Activated naive CD8-positive, alpha-beta T cell treated with anti-CD3 and anti-CD28 coated beads, Interleukin-2, amount 10 ng/mL, durations not matched to agents 7 days and 5 days (primary cell): Measurements from ENCODE around the gene KRT2. TPM values are rescaled to one million over a fixed set of nuclear protein-coding genes. Genes with fewer than 3 reads are reported as not detected.

ENCODE experiments used
- ATAC-seq: fragments of 150-1000 bp; cut with Tn5 transposase; one replicate; pipeline ENCODE4 v1.10.0; 2021; ENCODE audit warnings: low read depth, moderate library complexity
- POLR2A ChIA-PET: fragments of 350-600 bp; sonication (Branson Sonifier 250); formaldehyde crosslinking; loops from one replicate; lab custom pipeline; 2021; ENCODE audit warnings: antibody characterized with exemption; lab: Charles Lee
- DNase-seq: peaks from one replicate; pipeline ENCODE4 v3.0.0; 2021
- H3K27ac Mint-ChIP-seq: one replicate; pipeline ENCODE4 v1.8.0; 2022; ENCODE audit warnings: mild to moderate bottlenecking, mixed read lengths
- H3K27me3 Mint-ChIP-seq: one replicate; pipeline ENCODE4 v1.8.0; 2022; ENCODE audit warnings: mild to moderate bottlenecking, moderate library complexity, mixed read lengths
- H3K36me3 Mint-ChIP-seq: one replicate; pipeline ENCODE4 v1.8.0; 2021; ENCODE audit warnings: mild to moderate bottlenecking, mixed read lengths
- H3K4me1 Mint-ChIP-seq: one replicate; pipeline ENCODE4 v1.8.0; 2021; ENCODE audit warnings: mixed read lengths
- H3K4me3 Mint-ChIP-seq: one replicate; pipeline ENCODE4 v1.8.0; 2022; ENCODE audit warnings: mild to moderate bottlenecking, moderate library complexity, mixed read lengths
- H3K9me3 Mint-ChIP-seq: one replicate; pipeline ENCODE4 v1.8.0; 2021; ENCODE audit warnings: mixed read lengths
- total RNA-seq, 2 experiments: library from RNA; stranded (reverse); gene quantifications; one replicate each; pipeline ENCODE4 v1.2.3, GENCODE V29; 2021

Gene KRT2
- total RNA-seq, 2 experiments from 2014 or later = not detected

- Mint-ChIP-seq H3K36me3 (no peaks in the 10 kb centered on the region), H3K9me3 (no peaks in the 10 kb centered on the region), H3K27me3 (peaks cover 4% of the 10 kb centered on the region), H3K4me3 (no peak overlapping the region), H3K4me1 (peaks cover 27% of the 10 kb centered on the region), H3K27ac (no peak overlapping the region)
- ATAC-seq = no peak
- POLR2A ChIA-PET = no interaction called here
- no peak for DNase-seq
These were observed 14.7 kb downstream of the KRT2 start for GRCh38 chr12:52637299-52637698.

DNA sequence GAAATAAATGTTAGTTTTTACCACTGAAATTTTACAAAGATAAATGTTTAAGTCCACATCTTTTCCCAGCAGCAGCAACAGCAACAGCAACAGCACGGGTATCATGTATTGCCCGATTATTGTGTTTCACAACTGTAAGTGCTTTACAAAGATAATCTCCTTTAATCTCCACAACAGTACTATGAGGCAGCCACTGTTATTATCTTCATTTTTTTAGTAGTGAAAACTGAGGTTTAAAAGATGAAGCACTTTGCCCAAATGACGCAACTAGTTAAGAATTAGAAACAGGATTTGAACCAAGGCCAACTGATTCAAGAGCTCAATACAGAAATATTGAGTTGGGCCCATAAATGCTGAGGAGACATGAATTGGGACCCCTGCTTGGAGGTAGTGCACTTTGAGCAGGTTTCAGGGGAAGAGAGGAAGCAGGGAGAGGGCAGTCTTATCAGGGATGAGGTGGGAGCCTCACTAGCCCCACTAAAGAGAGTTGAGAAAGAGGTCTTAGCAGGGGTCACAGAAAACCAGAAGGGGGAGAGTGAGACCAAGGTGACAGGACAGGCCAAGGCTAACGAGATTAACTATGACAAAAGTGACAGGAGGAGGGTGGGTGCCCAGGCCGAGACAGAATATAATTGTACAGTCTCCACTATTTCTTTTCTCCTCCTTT is 15.3 kb downstream of the KRT2 start:
- Mint-ChIP-seq H3K9me3 (no peaks in the 10 kb centered on the region), H3K4me1 (peaks cover 31% of the 10 kb centered on the region), H3K27ac (peak overlapping the region; percentile 28), H3K27me3 (peaks cover 4% of the 10 kb centered on the region), H3K36me3 (no peaks in the 10 kb centered on the region), H3K4me3 (no peak overlapping the region)
- ATAC-seq = no peak
- no peak for DNase-seq
- POLR2A ChIA-PET = no interaction called here

GRCh38 chr12:52636189-52636588 is 15.8 kb downstream of the KRT2 start:
- ATAC-seq = peak; percentile 35

DNA sequence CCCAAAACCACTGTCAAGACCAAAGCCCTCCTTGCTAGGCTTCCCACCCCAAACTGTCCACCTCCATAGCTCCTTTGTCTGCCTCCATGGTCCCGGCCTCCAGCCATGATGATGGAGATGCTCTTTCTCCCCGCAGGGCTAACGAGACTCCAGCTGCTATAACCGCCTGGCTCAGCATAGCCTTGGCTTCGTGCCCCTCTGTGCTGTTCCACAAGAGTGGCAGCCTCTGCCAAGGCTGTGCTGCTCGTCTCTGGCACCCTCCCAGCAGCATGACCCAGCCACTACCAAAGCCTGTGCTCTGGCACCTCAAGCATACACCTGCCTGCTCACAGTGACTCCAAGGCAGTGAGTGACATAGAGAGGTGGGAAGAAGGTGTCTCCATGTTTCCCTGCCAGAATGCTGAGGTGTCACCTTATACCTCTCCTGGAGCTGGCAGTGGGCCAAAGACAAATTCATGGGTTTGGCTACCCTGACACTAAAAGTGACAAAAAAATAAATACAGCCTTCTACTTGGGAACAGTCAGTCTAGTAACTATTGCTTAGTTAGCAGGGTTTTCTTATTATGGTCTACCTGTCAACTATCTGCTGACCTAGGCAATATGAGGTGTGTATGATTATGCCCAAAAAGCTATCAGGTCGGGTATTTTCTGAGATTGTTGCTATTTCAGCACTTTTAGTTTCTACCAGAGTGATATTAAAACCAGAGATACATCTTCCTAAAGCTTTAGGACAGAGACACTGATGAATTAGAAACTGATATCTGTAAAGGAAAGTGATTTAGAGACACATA is 17.6 kb downstream of the KRT2 start:
- POLR2A ChIA-PET = interaction anchor here (2.4 kb wide), 1 partner anchor 11 kb away, joined by 10 read pairs; no protein-coding TSS in a partner anchor
- H3K4me3 Mint-ChIP-seq = no peak overlapping the region
- no peaks in the 10 kb centered on the region for H3K9me3 Mint-ChIP-seq
- no peak for ATAC-seq
- DNase-seq = peak; percentile 24
- peaks cover 4% of the 10 kb centered on the region for H3K27me3 Mint-ChIP-seq
- H3K27ac Mint-ChIP-seq = peak overlapping the region; percentile 58
- peaks cover 43% of the 10 kb centered on the region for H3K4me1 Mint-ChIP-seq
- no peaks in the 10 kb centered on the region for H3K36me3 Mint-ChIP-seq

More at GRCh38 chr12:52636189-52636588, 15.8 kb downstream of the KRT2 start:
- Mint-ChIP-seq H3K27me3 (peaks cover 4% of the 10 kb centered on the region), H3K36me3 (no peaks in the 10 kb centered on the region), H3K27ac (peak overlapping the region; percentile 22), H3K4me1 (peaks cover 32% of the 10 kb centered on the region), H3K4me3 (no peak overlapping the region), H3K9me3 (no peaks in the 10 kb centered on the region)
- POLR2A ChIA-PET = interaction anchor here (1.2 to 2.4 kb wide), 2 partner anchors 9 to 26 kb away, joined by 3 to 10 read pairs; no protein-coding TSS in a partner anchor
- DNase-seq = peak; percentile 28

DNA sequence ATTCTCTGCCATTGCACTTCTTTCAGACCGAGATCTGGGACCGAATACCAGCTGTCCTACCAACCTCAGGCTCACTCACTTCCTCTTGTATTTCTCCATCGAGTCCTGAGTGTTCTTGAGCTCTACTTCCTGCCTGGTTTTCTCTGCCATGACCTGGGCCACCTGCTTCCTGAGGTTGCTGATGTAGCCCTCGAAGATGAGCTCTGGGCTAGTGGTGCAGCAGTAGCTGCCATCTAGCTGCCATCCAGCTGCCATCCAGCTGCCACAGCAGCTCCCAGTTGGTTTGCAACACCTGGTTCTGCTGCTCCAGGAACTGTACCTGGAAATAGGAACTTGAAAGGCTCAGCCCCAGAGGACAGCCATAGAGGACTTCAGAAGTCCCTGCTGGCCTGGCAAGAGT is 18.6 kb downstream of the KRT2 start:
- Mint-ChIP-seq H3K27ac (peak overlapping the region; percentile 79), H3K4me3 (peak overlapping the region; percentile 55), H3K36me3 (no peaks in the 10 kb centered on the region), H3K27me3 (peaks cover 4% of the 10 kb centered on the region), H3K4me1 (peaks cover 43% of the 10 kb centered on the region), H3K9me3 (no peaks in the 10 kb centered on the region)
- POLR2A ChIA-PET = interaction anchor here (0.7 to 1.3 kb wide), 5 partner anchors 8 to 275 kb away, joined by 3 to 5 read pairs (median 3); no protein-coding TSS in a partner anchor
- DNase-seq (peak; percentile 40), ATAC-seq (peak; percentile 84)

GRCh38 chr12:52632656-52633055 is 19.4 kb downstream of the KRT2 start:
- Mint-ChIP-seq H3K36me3 (no peaks in the 10 kb centered on the region), H3K27ac (no peak overlapping the region), H3K4me3 (no peak overlapping the region), H3K9me3 (no peaks in the 10 kb centered on the region), H3K27me3 (peaks cover 4% of the 10 kb centered on the region), H3K4me1 (peaks cover 45% of the 10 kb centered on the region)
- POLR2A ChIA-PET = interaction anchor here (1.1 to 1.3 kb wide), 3 partner anchors 9 to 16 kb away, joined by 3 to 5 read pairs (median 3); no protein-coding TSS in a partner anchor
- ATAC-seq = no peak
- DNase-seq = no peak

DNA sequence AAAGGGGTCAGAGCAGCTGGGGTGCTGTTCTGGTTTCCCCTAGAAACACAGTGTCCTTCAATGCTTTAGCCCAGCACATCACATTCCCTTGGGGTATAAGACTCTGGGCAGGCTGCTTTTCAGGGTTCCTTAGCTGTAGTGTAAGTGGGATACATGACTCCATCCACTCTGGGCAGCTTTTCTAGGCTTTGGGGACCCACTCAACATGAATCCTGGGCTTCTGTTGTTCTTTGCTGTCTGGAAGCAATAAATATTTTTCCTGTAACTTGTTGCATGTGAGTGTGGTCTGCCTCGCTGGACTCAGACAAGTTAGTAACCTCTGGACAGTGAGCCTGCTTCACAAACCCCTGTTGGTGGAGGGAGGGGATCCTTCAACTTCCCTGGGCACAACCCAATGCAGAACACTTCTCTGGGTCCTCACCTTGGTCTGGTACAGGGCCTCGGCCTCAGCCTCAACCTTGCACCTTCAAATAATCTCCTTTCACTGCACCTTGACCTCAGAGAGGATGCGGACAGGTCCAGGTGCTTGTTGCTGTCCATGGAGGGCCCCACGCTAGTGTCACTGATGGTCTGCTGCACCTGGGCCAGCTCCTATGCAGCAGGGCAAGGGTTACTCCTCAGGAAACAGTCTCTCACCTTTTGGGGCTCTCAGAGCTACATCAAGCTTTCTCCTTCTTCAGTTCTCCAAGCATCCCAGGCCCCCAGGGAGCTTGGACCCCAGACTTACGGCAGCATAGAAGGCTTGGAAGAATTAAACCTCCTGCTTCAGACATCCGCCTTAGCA is 20.1 kb downstream of the KRT2 start:
- H3K4me1 Mint-ChIP-seq = peaks cover 47% of the 10 kb centered on the region
- H3K9me3 Mint-ChIP-seq = no peaks in the 10 kb centered on the region
- no peaks in the 10 kb centered on the region for H3K36me3 Mint-ChIP-seq
- no peak overlapping the region for H3K4me3 Mint-ChIP-seq
- peak; percentile 10 for DNase-seq
- no peak overlapping the region for H3K27ac Mint-ChIP-seq
- POLR2A ChIA-PET = no interaction called here
- ATAC-seq = no peak
- H3K27me3 Mint-ChIP-seq = peaks cover 4% of the 10 kb centered on the region

DNA sequence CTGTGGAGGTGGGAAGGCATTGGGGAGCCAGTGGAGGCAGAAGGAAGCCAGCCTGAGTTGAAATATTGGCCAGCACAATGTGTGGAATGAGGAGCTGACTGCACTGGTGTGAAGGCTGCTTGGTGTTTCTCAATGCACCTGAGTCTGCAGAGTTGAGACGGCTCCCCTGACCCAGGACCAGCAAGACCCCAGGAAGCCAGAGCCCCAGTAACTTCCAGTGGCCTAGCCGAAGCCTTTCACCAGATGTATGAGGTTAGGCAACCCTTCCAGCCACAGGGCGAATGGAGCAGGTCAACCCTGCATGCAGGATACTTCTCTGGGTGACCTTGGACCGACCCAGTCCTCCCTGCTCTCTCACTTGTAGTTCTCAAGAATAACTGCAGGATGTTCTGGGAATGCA is 20.7 kb downstream of the KRT2 start:
- Mint-ChIP-seq H3K27ac (peak overlapping the region; percentile 80), H3K4me1 (peaks cover 44% of the 10 kb centered on the region), H3K9me3 (no peaks in the 10 kb centered on the region), H3K4me3 (peak overlapping the region; percentile 63), H3K36me3 (no peaks in the 10 kb centered on the region), H3K27me3 (peaks cover 4% of the 10 kb centered on the region)
- no peak for ATAC-seq
- POLR2A ChIA-PET = no interaction called here
- DNase-seq = peak; percentile 17

- H3K36me3 Mint-ChIP-seq = no peaks in the 10 kb centered on the region
- DNase-seq (peak; percentile 26), ATAC-seq (peak; percentile 54)
- peaks cover 41% of the 10 kb centered on the region for H3K4me1 Mint-ChIP-seq
- H3K27ac Mint-ChIP-seq = peak overlapping the region; percentile 80
- peaks cover 4% of the 10 kb centered on the region for H3K27me3 Mint-ChIP-seq
- POLR2A ChIA-PET = interaction anchor here (0.5 to 0.7 kb wide), 2 partner anchors 15 to 75 kb away, joined by 3 read pairs; no protein-coding TSS in a partner anchor
- peak overlapping the region; percentile 63 for H3K4me3 Mint-ChIP-seq
- no peaks in the 10 kb centered on the region for H3K9me3 Mint-ChIP-seq
These were observed 21.3 kb downstream of the KRT2 start for GRCh38 chr12:52630599-52631200.

- Mint-ChIP-seq H3K27ac (peak overlapping the region; percentile 27), H3K4me3 (no peak overlapping the region), H3K27me3 (peaks cover 5% of the 10 kb centered on the region), H3K9me3 (no peaks in the 10 kb centered on the region), H3K4me1 (peaks cover 41% of the 10 kb centered on the region), H3K36me3 (no peaks in the 10 kb centered on the region)
- DNase-seq (peak; percentile 24), ATAC-seq (no peak)
- POLR2A ChIA-PET = interaction anchor here (0.5 to 0.7 kb wide), 2 partner anchors 14 to 75 kb away, joined by 3 read pairs; no protein-coding TSS in a partner anchor
These were observed 22.0 kb downstream of the KRT2 start for GRCh38 chr12:52630008-52630500.

DNA sequence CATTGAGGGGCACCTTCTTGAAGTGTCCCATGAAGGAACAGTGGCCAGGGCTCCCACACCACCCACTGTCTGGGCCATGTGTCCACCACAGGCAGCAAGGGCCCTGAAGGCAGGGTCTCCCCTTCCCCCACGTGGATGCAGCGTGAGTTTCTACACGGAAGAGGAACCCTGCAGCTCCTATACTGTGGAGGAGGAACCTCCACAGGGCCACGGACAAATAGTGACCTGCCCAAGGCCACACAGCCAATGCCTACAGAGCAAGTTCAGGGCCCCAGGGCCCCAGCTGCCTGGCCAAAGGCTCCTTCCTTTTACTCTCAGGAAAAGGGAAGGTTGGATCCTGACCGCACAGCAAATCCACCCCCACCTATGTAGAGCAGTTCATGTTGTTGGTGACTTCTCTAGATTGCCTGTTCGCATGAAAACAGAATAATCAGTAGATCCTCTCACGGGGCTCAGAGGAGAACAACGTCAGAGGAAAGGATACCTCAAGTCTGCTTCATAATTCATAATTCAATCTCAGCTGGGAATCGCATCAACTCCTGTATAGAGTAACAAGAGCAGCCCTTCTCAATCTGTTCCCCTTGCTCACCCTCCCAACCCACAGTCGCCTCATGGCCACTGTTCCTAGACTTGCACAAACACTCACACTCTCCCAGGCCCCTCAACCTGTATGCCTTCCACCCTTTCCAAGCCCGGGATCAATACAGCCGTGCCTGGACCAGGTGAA is 22.6 kb downstream of the KRT2 start:
- Mint-ChIP-seq H3K27me3 (peaks cover 7% of the 10 kb centered on the region), H3K4me3 (no peak overlapping the region), H3K4me1 (peaks cover 41% of the 10 kb centered on the region), H3K9me3 (no peaks in the 10 kb centered on the region), H3K27ac (peak overlapping the region; percentile 27), H3K36me3 (no peaks in the 10 kb centered on the region)
- ATAC-seq (no peak), DNase-seq (peak; percentile 26)
- POLR2A ChIA-PET = interaction anchor here (1.1 kb wide), 1 partner anchor 18 kb away, joined by 4 read pairs; no protein-coding TSS in a partner anchor

- DNase-seq = peak; percentile 21
- Mint-ChIP-seq H3K27me3 (peaks cover 3% of the 10 kb centered on the region), H3K4me1 (peaks cover 36% of the 10 kb centered on the region)
These were observed 23.2 kb downstream of the KRT2 start for GRCh38 chr12:52628841-52629240.

More at GRCh38 chr12:52628841-52629240, 23.2 kb downstream of the KRT2 start:
- H3K4me3 Mint-ChIP-seq = no peak overlapping the region
- H3K27ac Mint-ChIP-seq = no peak overlapping the region
- no peak for ATAC-seq
- H3K9me3 Mint-ChIP-seq = no peaks in the 10 kb centered on the region
- H3K36me3 Mint-ChIP-seq = no peaks in the 10 kb centered on the region
- POLR2A ChIA-PET = interaction anchor here (1.1 kb wide), 1 partner anchor 18 kb away, joined by 4 read pairs; no protein-coding TSS in a partner anchor
